GM11168 (cell line): ENCODE results near the gene POLR2B.

Source experiments
- in situ Hi-C: fragments of 300-500 bp; cut with MboI; formaldehyde crosslinking; loops from one replicate; pipeline ENCODE4 v1.12.0; 2022; ENCODE audit warnings: low sequenced_read_pairs; ENCODE audit not compliant: unreplicated experiment

The POLR2B gene

DNA sequence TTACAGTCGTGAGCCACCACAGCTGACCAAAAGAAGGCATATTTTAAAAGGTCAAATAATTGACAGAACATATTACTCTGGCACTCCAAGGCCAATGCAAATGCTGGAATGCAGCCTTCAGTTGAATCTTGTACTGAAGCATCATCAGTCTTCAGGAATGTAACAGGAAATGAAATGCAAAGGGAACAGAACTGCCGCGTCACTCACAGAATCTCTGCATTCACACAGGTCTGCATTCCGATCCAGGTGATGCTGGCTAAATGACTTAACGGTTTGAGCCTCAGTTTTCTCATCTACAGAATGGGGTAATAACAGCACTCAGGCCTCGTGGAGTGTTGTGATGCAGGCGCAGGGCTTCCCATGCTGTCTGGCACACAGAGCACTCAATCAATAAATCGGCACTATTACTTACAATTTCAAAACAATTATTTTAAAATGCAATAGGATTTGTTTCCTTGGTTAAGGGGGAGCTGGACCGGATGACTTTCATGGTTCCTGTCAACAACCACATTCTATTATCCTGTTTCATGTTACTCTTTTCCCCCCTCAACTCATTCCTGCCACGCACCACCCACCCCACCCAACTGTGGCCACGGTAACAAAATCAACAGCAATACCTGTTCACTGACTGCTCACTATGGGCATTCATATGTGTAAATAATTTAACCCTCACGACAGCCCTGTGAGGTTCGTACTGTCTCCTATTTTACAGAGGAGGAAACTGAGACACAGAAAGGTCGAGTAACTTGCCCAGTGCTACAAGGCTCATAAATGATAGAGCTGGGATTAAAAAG lies 99.1 kb downstream of the POLR2B start:
- in situ Hi-C loops = no loop called here

DNA sequence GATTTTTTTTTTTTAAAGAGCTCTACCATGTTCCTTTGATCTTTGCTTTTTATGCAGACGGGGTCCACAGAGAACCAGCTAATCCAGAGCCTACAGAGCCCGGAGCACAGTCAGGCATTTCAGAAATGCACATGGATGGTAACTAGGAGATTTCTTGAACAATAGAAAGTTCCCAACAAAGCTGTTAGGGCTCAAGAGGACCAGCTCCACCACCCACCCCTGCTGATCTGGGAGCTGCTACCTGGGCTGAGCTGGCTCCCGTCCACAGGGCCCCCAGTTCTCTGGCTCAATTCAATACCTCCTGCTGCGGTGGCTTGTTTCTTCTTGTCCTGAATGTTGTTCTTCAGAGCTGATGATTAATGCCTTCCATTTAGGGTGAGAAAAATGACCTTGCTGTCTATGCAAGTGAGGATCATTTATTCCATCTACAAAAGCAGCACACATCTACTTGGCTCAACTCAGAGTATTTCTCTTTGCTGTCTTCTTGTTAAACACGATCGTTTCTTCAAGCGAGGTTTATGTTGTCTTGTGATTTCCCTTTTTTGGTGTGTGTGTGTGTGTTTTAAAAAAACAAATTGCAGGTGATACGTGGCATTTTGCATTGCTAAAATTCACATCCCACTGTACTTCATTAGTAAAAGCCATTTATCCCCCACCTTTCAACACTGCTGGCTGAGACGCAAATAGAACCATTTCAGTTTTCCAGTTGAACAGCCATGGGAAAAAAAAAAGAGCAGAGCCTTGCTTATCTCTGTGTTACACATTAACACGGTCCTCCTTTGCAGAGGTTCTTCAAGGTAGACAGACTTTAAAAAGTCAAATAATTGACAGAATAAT lies 100.2 kb downstream of the POLR2B start:
- in situ Hi-C loops = no loop called here
